SH-SY5Y (cell line): ENCODE measurements around the gene AIRE.

Experiments used
- GATA2 ChIP-seq: IDR thresholded peaks from 2 replicates; pipeline ENCODE4 v1.6.1; 2011; ENCODE audit warnings: mild to moderate bottlenecking, low read depth, low read length
- GATA3 ChIP-seq: IDR thresholded peaks from 2 replicates; pipeline ENCODE4 v1.6.1; 2011; ENCODE audit warnings: low read depth, mild to moderate bottlenecking, low read length, moderate library complexity

DNA sequence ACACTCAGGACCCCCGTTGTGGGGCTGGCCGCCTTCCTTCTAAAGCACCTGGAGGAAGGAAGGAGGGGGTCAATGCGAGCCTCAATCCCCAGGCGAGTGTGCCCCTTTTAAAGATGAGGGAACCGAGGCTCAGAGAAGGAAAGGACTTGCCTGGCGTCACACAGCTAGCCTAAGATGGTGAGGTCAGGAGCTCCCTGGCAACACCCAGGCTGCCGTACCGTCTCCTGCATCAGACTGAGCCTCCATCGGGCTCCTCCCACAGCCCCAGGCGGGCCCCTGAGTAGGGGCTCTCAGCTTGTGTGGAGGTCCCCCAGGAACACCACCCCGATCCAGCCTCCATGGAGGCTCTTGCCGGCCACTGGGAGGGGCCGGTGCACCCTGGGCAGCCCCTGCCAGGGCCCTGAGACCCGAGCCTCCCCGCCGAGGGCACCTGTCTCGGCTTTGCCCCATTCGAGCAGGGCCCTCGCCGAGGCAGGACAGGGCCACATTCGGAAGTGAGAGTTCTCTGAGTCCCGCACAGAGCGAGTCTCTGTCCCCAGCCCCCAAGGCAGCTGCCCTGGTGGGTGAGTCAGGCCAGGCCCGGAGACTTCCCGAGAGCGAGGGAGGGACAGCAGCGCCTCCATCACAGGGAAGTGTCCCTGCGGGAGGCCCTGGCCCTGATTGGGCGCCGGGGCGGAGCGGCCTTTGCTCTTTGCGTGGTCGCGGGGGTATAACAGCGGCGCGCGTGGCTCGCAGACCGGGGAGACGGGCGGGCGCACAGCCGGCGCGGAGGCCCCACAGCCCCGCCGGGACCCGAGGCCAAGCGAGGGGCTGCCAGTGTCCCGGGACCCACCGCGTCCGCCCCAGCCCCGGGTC is at the start of gene AIRE:
- TF ChIP-seq GATA2 (no peak), GATA3 (no peak)
